H1 (cell line): ENCODE results near the gene PRICKLE2. TPM values are rescaled to one million over a fixed set of nuclear protein-coding genes. Genes with fewer than 3 reads are reported as not detected.

ENCODE experiments used
- CEBPB ChIP-seq: IDR thresholded peaks from 2 replicates; pipeline ENCODE4 v1.6.1; 2012; ENCODE audit warnings: low read depth, low read length
- CREB1 ChIP-seq: IDR thresholded peaks from 2 replicates; pipeline ENCODE4 v1.6.1; 2012; ENCODE audit warnings: inconsistent platforms
- MAX ChIP-seq: IDR thresholded peaks from 2 replicates; pipeline ENCODE4 v1.6.1; 2012; ENCODE audit warnings: inconsistent platforms
- PHF8 ChIP-seq: fragments of 200-600 bp; sonication (generic); conservative IDR thresholded peaks from 2 replicates; pipeline ENCODE4 v1.7.1; 2012; ENCODE audit warnings: low read depth, mild to moderate bottlenecking, inconsistent platforms, low read length, moderate library complexity
- SIN3A ChIP-seq, 2 experiments: IDR thresholded peaks in 1 of 2; conservative IDR thresholded peaks in 1 of 2; 2 replicates each; pipeline ENCODE4 v1.6.1; 2011 to 2012; ENCODE audit warnings: low read length in 2 of 2, improper control_type of control experiment in 1 of 2, low read depth in 1 of 2, mild to moderate bottlenecking in 1 of 2
- TCF12 ChIP-seq: IDR thresholded peaks from 2 replicates; pipeline ENCODE4 v1.6.1; 2011; ENCODE audit warnings: low read depth, mild to moderate bottlenecking, low read length
- polyA plus RNA-seq, 7 experiments: library from polyadenylated mRNA; depleted of rRNA in 3 of 7; stranded (reverse) in 5 of 7; unstranded in 2 of 7; fragments of >200 nt in 5 of 7; fragments of 200-250 nt in 2 of 7; gene quantifications; 1 replicate in 5 of 7; 2 replicates in 1 of 7; 4 replicates in 1 of 7; pipeline versions ENCODE4 v1.2.1 to v1.2.3, GENCODE V29; 2011 to 2013; ENCODE audit warnings: missing spikeins in 2 of 7, mixed read lengths in 2 of 7
- total RNA-seq: library from RNA; stranded (reverse); fragmentation: NEBNext Ultra II Directional; extraction: Animal tissue kit (Norgen Biotek cat#: 25700); gene quantifications from 2 replicates; pipeline ENCODE4 v1.2.1, GENCODE V29; 2021

Gene PRICKLE2
- total and polyA plus RNA-seq, 2 of the 8 experiments (the other 6 are each of a cell fraction or from before 2014, with no cell fraction given): 2.9 to 8.0 TPM

GRCh38 chr3:64254443-64254842 lies 29.2 kb upstream of the PRICKLE2 start (continued):
- TF ChIP-seq MAX (no peak), CREB1 (no peak), CEBPB (no peak), PHF8 (no peak), SIN3A (conservative IDR thresholded peaks at IDR 0.05 in 1 of 2, IDR thresholded peaks at IDR 0.05 in 1 of 2; ENCODE audit: low read depth in 1 of 2, low read length in 2 of 2) (no peak), TCF12 (no peak)
